Left cardiac atrium (tissue), 4 donors: Measurements from ENCODE around the gene RRAGD. TPM values are rescaled to one million over a fixed set of nuclear protein-coding genes. Genes with fewer than 3 reads are reported as not detected.

ENCODE experiments used
- ATAC-seq, 2 donors: fragments of 200-7000 bp; cut with Tn5 transposase; one replicate each; pipeline ENCODE4 v1.9.1; 2020; ENCODE audit warnings: mild to moderate bottlenecking in 2 of 2, moderate library complexity in 2 of 2
- DNase-seq: peaks from one replicate; pipeline ENCODE4 v3.0.0-alpha.2; 2020
- intact Hi-C, 2 donors: fragments of 100-400 bp; cut with DNase I; formaldehyde crosslinking; loops; one replicate each; pipeline versions ENCODE4 v1.14.1 to v1.15.1; 2022 to 2023
- total RNA-seq, 2 donors: library from RNA; stranded (reverse); fragmentation: NEBNext Ultra II Directional; extraction: Animal tissue kit (Norgen Biotek cat#: 25700); gene quantifications; one replicate each; pipeline ENCODE4 v1.2.1, GENCODE V29; 2021
- donor health status: DM: no; HTN: yes; CAD: no.
- donor health status: DM: no; HTN: yes; CAD: no; lungs with severe emphysema.
- donor health status: DM: yes; HTN: yes; CAD: no.
- donor health status: Dilated cardiomyopathy.

RRAGD gene
- total RNA-seq, 2 donors from 2014 or later: 89.5 to 99.6 TPM

- DNase-seq (no peak), ATAC-seq (no peak)
- intact Hi-C loops: no loop called here
Measured at GRCh38 chr6:89315249-89315885, 96.7 kb downstream of the RRAGD start, which contains the start of gene GABRR2. GABRR2 (minus strand) TSS chr6:89315299; CDS start chr6:89315165, 134 bp downstream.

DNA sequence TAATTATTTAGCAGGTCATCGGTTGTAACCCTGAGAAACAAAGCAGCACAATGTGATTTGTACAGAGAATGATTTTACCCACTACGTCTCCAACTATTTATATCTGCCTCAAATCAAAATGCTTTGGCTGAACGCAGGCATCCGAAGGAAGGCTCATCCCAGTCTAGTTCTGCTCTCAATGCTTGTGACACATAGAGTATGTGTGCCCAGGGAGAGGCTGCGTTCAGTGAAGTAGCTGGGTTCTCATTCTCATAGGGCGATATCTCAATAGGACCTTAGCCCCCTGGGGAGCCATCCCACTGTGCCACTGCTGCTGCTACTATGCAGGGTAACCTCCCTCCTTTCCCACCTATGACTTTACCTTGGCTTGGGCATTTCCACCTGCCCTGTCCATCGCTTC, 97.4 kb downstream of the RRAGD start:
- intact Hi-C loops: no loop called here
- DNase-seq: no peak
- ATAC-seq: no peak

Other genes starting within 250 kb of the RRAGD start
- not detected for gene GABRR1, start 194.9 kb downstream of the RRAGD start, total RNA-seq
- under 1 TPM; 0.53 to 0.97 TPM for gene GABRR2, start 97.0 kb downstream of the RRAGD start, total RNA-seq
- 10 to 100 TPM; 15.6 to 26.1 TPM for gene UBE2J1, start 59.6 kb downstream of the RRAGD start, total RNA-seq
- gene ANKRD6, start 20.9 kb upstream of the RRAGD start, total RNA-seq: 10 to 100 TPM in 1 of 2 donors, 1 to 10 TPM in 1; 9.1 to 13.7 TPM
- 10 to 100 TPM; 27.9 to 36.7 TPM for gene LYRM2, start 226.5 kb upstream of the RRAGD start, total RNA-seq